NT2/D1 (cell line): ENCODE results near the gene VPS50.

Experiments
- YY1 ChIP-seq: IDR thresholded peaks from 2 replicates; pipeline ENCODE4 v1.6.1; 2011; ENCODE audit not compliant: insufficient read length, insufficient read depth
- ZNF274 ChIP-seq: IDR thresholded peaks from 2 replicates; pipeline ENCODE4 v1.6.1; 2011; ENCODE audit warnings: mild to moderate bottlenecking, low read depth, low read length

DNA sequence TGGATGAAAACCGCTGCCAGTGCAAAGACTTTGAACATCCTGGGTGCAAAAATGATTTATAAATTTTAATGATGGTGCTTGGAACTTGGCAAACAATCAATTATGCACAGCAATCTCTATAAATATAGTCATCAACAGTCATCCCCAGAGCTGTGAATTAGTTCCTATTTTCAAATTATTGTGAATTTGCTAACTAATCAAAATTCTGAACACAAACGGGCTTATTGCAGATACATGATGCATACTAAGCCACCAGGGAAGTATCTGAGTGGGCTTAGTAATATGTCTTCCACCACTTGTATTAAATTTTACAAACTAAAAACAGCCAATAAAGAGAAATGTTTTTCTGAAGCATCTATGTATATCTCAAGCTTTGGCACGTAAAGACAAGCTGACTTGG lies 177.2 kb downstream of the VPS50 start:
- TF ChIP-seq YY1 (no peak), ZNF274 (no peak)
